SK-N-SH (cell line): Measurements from ENCODE around the gene ANKFN1.

Experiments
- CHD2 ChIP-seq: fragments of 150-350 bp; IDR thresholded peaks from 2 replicates; pipeline ENCODE4 v1.6.1; 2018; ENCODE audit warnings: low read length; ENCODE audit not compliant: partially characterized antibody
- CTCF ChIP-seq: fragments of 200-600 bp; sonication (generic); IDR thresholded peaks from 2 replicates; pipeline ENCODE4 v1.6.1; 2017; ENCODE audit warnings: antibody characterized with exemption, mild to moderate bottlenecking, moderate library complexity
- IRF3 ChIP-seq: fragments of 150-350 bp; IDR thresholded peaks from 2 replicates; pipeline ENCODE4 v1.6.1; 2016; ENCODE audit warnings: mild to moderate bottlenecking, low read depth, low read length
- JUND ChIP-seq: IDR thresholded peaks from 2 replicates; pipeline ENCODE4 v1.4.0; 2012
- NFIC ChIP-seq: IDR thresholded peaks from 2 replicates; pipeline ENCODE4 v1.4.0; 2012; ENCODE audit warnings: borderline replicate concordance
- POLR2AphosphoS5 ChIP-seq: IDR thresholded peaks from 2 replicates; pipeline ENCODE4 v1.6.1; 2012; ENCODE audit warnings: low read depth, low read length
- RAD21 ChIP-seq: IDR thresholded peaks from 2 replicates; pipeline ENCODE4 v1.6.1; 2012; ENCODE audit warnings: mild to moderate bottlenecking, low read length
- REST ChIP-seq: IDR thresholded peaks from 2 replicates; pipeline ENCODE4 v1.6.1; 2012; ENCODE audit warnings: mild to moderate bottlenecking, low read depth, low read length, moderate library complexity
- USF2 ChIP-seq: fragments of 150-350 bp; IDR thresholded peaks from 2 replicates; pipeline ENCODE4 v1.6.1; 2017; ENCODE audit warnings: antibody characterized with exemption, low read length, low read depth, borderline replicate concordance

- TF ChIP-seq IRF3 (no peak), POLR2AphosphoS5 (peak; percentile 34; the same call in 1 of the 2 replicates), CHD2 (no peak), RAD21 (no peak), CTCF (no peak), REST (no peak), JUND (peak; percentile 84), USF2 (no peak), NFIC (peak; percentile 87)
Observed at GRCh38 chr17:56186222-56186786, 33.0 kb downstream of the ANKFN1 start.
